Common myeloid progenitor, CD34-positive (primary cell): ENCODE measurements around the gene BARHL1.

Experiments
- CTCF ChIA-PET: fragments of 350-600 bp; sonication (Branson Sonifier 250); formaldehyde crosslinking; loops from one replicate; lab custom pipeline; 2021; ENCODE audit warnings: antibody characterized with exemption; lab: Charles Lee
- POLR2A ChIA-PET: fragments of 350-600 bp; sonication (Branson Sonifier 250); formaldehyde crosslinking; loops from one replicate; lab custom pipeline; 2021; ENCODE audit warnings: antibody characterized with exemption; lab: Charles Lee
- DNase-seq, 3 donors: peaks; one replicate each; pipeline versions ENCODE4 v3.0.0 to v3.0.0-alpha.2; 2013
- H3K27ac ChIP-seq, 2 experiments: 1 replicate in 1 of 2; 2 replicates in 1 of 2; pipeline ENCODE4 v1.7.0; 2013; ENCODE audit warnings: inconsistent platforms in 2 of 2, low read length in 2 of 2, mild to moderate bottlenecking in 2 of 2, low read depth in 1 of 2, moderate library complexity in 1 of 2; ENCODE audit not compliant: severe bottlenecking in 2 of 2, insufficient read depth in 1 of 2, poor library complexity in 1 of 2
- H3K27me3 ChIP-seq, 5 experiments: replicated peaks in 2 of 5; 1 replicate in 3 of 5; 2 replicates in 2 of 5; pipeline versions ENCODE4 v1.6.1 to v1.7.0; 2013; ENCODE audit warnings: low read length in 4 of 5, mild to moderate bottlenecking in 2 of 5, moderate library complexity in 2 of 5, inconsistent platforms in 1 of 5; ENCODE audit not compliant: insufficient read depth in 5 of 5, control insufficient read depth in 4 of 5
- H3K36me3 ChIP-seq, 4 experiments: 1 replicate in 2 of 4; 2 replicates in 2 of 4; pipeline versions ENCODE4 v1.6.1 to v1.7.0; 2013; ENCODE audit warnings: low read length in 3 of 4, control low read depth in 1 of 4, mild to moderate bottlenecking in 1 of 4; ENCODE audit not compliant: control insufficient read depth in 4 of 4, insufficient read depth in 4 of 4
- H3K4me1 ChIP-seq, 4 experiments: 1 replicate in 3 of 4; 2 replicates in 1 of 4; pipeline versions ENCODE4 v1.6.1 to v1.7.1; 2013; ENCODE audit warnings: low read length in 3 of 4, mild to moderate bottlenecking in 3 of 4, control low read depth in 1 of 4, inconsistent platforms in 1 of 4, moderate library complexity in 1 of 4; ENCODE audit not compliant: control insufficient read depth in 4 of 4, insufficient read depth in 4 of 4; ENCODE audit errors: control extremely low read depth in 1 of 4
- H3K4me3 ChIP-seq, 7 experiments: 1 replicate in 4 of 7; 2 replicates in 3 of 7; pipeline versions ENCODE4 v1.5.1 to v1.7.0; 2013; ENCODE audit warnings: mild to moderate bottlenecking in 7 of 7, low read length in 6 of 7, moderate library complexity in 6 of 7, inconsistent platforms in 2 of 7, low read depth in 2 of 7, control low read depth in 1 of 7; ENCODE audit not compliant: insufficient read depth in 4 of 7, control insufficient read depth in 1 of 7; ENCODE audit errors: extremely low read depth in 1 of 7
- H3K9me3 ChIP-seq, 5 experiments: 1 replicate in 4 of 5; 2 replicates in 1 of 5; pipeline versions ENCODE4 v1.6.1 to v1.7.1; 2013; ENCODE audit warnings: low read length in 4 of 5, mild to moderate bottlenecking in 2 of 5, inconsistent platforms in 1 of 5, low read depth in 1 of 5, moderate library complexity in 1 of 5; ENCODE audit not compliant: control insufficient read depth in 4 of 5, insufficient read depth in 2 of 5; ENCODE audit errors: control extremely low read depth in 1 of 5
- WGBS: methylation state at CpG from one replicate; pipeline ENCODE4 v1.1.5; 2013; ENCODE audit not compliant: insufficient coverage; 5-methylcytosine and 5-hydroxymethylcytosine counted together

BARHL1 gene

DNA sequence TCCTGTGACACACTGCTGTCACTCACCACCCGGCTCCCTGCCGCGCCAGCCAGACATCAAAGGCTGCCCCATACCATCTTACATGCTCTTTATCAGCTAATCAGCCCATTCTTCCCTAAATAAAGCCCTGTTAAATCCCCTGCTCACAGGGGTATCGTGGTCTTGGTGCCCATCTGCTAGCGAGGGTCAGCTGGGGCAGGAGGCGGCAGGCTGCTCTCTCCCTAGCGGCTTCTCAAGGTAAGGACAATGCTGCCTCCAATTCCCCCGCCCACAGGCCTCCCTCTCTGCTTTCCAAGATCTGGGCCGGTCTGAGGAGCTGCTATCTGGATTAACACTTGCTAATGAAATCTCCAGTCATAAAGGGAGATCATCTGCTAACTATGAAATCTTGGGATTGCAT lies 26.8 kb downstream of the BARHL1 start:
- no peak overlapping the region for H3K27ac ChIP-seq
- DNase-seq, result no peak
- H3K4me3 ChIP-seq, result no peak overlapping the region
- H3K9me3 ChIP-seq, result no peaks in the 10 kb centered on the region
- ChIA-PET POLR2A (no interaction called here), CTCF (no interaction called here)
- WGBS, result 99% methylated on average over 9 of the region's 9 CpGs
- H3K36me3 ChIP-seq, result peaks cover 10 to 81% (median 44%) of the 10 kb centered on the region in 4 experiments
- H3K27me3 ChIP-seq, result no peaks in the 10 kb centered on the region
- H3K4me1 ChIP-seq, result no peaks in the 10 kb centered on the region

GRCh38 chr9:132609829-132610228 lies 27.4 kb downstream of the BARHL1 start:
- Histone ChIP-seq H3K27ac (no peak overlapping the region), H3K4me1 (no peaks in the 10 kb centered on the region), H3K36me3 (peaks cover 10 to 81% (median 48%) of the 10 kb centered on the region in 4 experiments), H3K9me3 (no peaks in the 10 kb centered on the region), H3K4me3 (no peak overlapping the region), H3K27me3 (no peaks in the 10 kb centered on the region)
- ChIA-PET CTCF (no interaction called here), POLR2A (no interaction called here)
- no peak for DNase-seq
- 98% methylated on average over 7 of the region's 7 CpGs for WGBS

GRCh38 chr9:132610661-132611060 lies 28.3 kb downstream of the BARHL1 start:
- no peaks in the 10 kb centered on the region for H3K27me3 ChIP-seq
- no peak for DNase-seq
- ChIA-PET CTCF (no interaction called here), POLR2A (no interaction called here)
- H3K4me1 ChIP-seq, result no peaks in the 10 kb centered on the region
- peaks cover 10 to 82% (median 50%) of the 10 kb centered on the region in 4 experiments for H3K36me3 ChIP-seq
- H3K27ac ChIP-seq, result no peak overlapping the region
- 98% methylated on average over 11 of the region's 12 CpGs for WGBS
- H3K4me3 ChIP-seq, result no peak overlapping the region
- H3K9me3 ChIP-seq, result no peaks in the 10 kb centered on the region

- no peak overlapping the region for H3K27ac ChIP-seq
- 82% methylated on average over 6 of the region's 6 CpGs for WGBS
- CTCF ChIA-PET, result no interaction called here
- DNase-seq, result no peak
- H3K36me3 ChIP-seq, result peaks cover 7 to 86% (median 64%) of the 10 kb centered on the region in 4 experiments
- no peaks in the 10 kb centered on the region for H3K4me1 ChIP-seq
- H3K27me3 ChIP-seq, result no peaks in the 10 kb centered on the region
- POLR2A ChIA-PET, result no interaction called here
- no peaks in the 10 kb centered on the region for H3K9me3 ChIP-seq
- H3K4me3 ChIP-seq, result no peak overlapping the region
These were observed 31.9 kb downstream of the BARHL1 start for GRCh38 chr9:132614324-132614723.

GRCh38 chr9:132615774-132616173 lies 33.4 kb downstream of the BARHL1 start:
- H3K27ac ChIP-seq, result no peak overlapping the region
- peaks cover 7 to 82% (median 60%) of the 10 kb centered on the region in 4 experiments for H3K36me3 ChIP-seq
- ChIA-PET CTCF (no interaction called here), POLR2A (no interaction called here)
- no peak overlapping the region for H3K4me3 ChIP-seq
- no peaks in the 10 kb centered on the region for H3K9me3 ChIP-seq
- no peaks in the 10 kb centered on the region for H3K4me1 ChIP-seq
- DNase-seq, result no peak
- no peaks in the 10 kb centered on the region for H3K27me3 ChIP-seq
- WGBS, result 94% methylated on average over 2 of the region's 2 CpGs

GRCh38 chr9:132616725-132617124 lies 34.3 kb downstream of the BARHL1 start:
- Histone ChIP-seq H3K4me3 (no peak overlapping the region), H3K27me3 (no peaks in the 10 kb centered on the region), H3K9me3 (no peaks in the 10 kb centered on the region), H3K4me1 (no peaks in the 10 kb centered on the region), H3K27ac (no peak overlapping the region), H3K36me3 (peaks cover 2 to 81% (median 54%) of the 10 kb centered on the region in 4 experiments)
- ChIA-PET CTCF (no interaction called here), POLR2A (no interaction called here)
- 96% methylated on average over 2 of the region's 5 CpGs for WGBS
- no peak for DNase-seq

DNA sequence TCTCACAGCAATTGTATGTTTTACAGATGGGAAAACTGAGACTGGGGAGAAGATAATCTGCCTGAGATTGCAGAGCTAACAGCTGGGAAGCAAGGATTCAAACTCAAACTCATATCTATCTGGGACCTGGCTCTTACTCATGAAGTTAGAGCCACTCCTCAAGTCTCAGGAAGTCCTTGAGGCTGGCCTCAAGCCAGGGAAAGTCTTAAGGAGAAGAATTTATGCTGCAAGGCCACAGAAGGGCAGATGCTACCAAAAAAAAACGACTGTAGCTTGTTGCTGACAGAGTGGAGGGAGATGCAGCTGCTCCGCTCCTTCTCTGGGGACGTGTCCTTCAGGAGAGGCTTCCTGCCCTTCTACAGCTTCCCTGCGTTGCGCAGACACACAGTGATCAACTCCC lies 39.8 kb downstream of the BARHL1 start:
- Histone ChIP-seq H3K27ac (no peak overlapping the region), H3K36me3 (peaks cover 4 to 71% (median 35%) of the 10 kb centered on the region in 4 experiments), H3K27me3 (no peaks in the 10 kb centered on the region), H3K4me3 (no peak overlapping the region), H3K4me1 (no peaks in the 10 kb centered on the region), H3K9me3 (no peaks in the 10 kb centered on the region)
- no peak for DNase-seq
- 88% methylated on average over 5 of the region's 5 CpGs for WGBS
- ChIA-PET CTCF (interaction anchor here (1.5 kb wide), 1 partner anchor 15 kb away, joined by 3 read pairs; no protein-coding TSS in a partner anchor), POLR2A (no interaction called here)
